GM08714 (cell line): Measurements from ENCODE around the gene USH1G.

Experiments
- H3K4me3 ChIP-seq: fragments of 200-500 bp; sonication (Bioruptor generic); 2 replicates; pipeline ENCODE4 v1.5.1; 2014; ENCODE audit warnings: mild to moderate bottlenecking, low read length, inconsistent platforms
- ZNF274 ChIP-seq: IDR thresholded peaks from 2 replicates; pipeline ENCODE4 v1.6.1; 2012; ENCODE audit warnings: mild to moderate bottlenecking, low read depth, low read length

USH1G gene

DNA sequence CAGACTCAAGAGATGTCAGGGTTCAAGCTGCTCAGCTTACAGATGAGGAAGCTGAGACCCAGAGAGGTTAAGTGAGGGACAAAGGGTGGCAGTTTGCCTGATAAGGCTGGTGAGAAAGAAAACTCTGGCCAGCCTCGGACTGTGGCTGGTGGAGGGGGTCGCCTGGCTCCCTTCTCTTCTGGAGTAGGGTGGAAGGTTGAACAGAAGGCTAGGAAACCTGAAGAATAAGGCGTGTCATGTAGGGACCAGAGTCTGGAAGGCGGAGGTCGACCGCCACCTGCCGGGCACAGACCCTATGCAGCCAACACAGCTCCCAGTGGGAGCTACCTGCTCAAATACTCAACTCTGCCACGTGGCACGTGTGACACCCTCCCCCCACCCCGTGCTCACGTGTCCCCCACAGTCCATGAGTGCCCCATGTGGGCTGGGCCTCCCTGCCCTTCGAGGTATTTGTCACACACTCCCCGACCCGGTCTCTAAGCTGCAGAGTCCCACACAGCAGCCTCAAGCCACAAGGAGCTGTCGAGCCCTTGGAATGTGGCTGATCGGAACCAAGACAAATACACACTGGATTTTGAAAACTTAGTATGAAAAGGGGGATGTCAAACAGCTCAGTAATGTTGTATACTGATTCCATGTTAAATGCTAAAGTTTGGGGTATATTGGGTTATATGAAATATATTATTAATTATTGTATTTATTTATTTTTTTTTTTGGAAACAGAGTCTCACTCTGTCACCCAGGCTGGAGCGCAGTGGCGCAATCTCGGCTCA, 37.7 kb upstream of the USH1G start:
- TF ChIP-seq ZNF274: no peak
- H3K4me3 ChIP-seq: no peak overlapping the region

DNA sequence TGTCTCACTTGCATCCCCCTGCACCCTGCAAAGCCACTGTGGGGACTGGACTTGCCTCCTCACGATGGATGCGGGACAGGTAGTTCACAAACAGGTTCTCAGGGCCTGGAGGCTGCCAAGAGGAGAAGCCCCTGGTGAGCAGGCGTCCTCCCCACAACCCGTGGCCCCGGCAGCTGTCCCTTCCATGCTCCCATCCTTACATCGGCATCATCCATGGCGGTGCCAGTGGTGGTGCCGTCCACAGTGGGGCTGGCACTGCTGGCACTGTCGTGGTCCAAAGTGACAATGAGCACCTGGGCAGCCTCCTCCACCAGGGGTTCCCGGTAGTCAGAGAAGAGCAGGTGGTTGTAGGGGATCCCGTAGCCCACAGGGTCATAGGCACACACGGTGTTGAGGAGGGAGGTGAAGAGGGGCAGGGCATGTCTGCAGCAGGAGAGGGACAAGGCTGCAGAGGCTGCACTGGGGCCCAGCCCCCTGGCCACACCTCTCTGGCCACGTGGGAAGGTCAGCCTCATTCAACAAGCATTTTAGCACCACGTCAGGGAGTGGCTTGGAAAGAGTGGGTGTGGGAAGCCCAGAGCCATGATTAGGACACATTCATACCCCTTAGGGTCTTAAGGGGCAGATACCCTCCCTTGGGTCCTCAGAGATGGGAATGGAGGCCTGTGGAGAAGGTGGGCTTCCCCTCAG, 36.9 kb upstream of the USH1G start:
- TF ChIP-seq ZNF274: no peak
- no peak overlapping the region for H3K4me3 ChIP-seq

DNA sequence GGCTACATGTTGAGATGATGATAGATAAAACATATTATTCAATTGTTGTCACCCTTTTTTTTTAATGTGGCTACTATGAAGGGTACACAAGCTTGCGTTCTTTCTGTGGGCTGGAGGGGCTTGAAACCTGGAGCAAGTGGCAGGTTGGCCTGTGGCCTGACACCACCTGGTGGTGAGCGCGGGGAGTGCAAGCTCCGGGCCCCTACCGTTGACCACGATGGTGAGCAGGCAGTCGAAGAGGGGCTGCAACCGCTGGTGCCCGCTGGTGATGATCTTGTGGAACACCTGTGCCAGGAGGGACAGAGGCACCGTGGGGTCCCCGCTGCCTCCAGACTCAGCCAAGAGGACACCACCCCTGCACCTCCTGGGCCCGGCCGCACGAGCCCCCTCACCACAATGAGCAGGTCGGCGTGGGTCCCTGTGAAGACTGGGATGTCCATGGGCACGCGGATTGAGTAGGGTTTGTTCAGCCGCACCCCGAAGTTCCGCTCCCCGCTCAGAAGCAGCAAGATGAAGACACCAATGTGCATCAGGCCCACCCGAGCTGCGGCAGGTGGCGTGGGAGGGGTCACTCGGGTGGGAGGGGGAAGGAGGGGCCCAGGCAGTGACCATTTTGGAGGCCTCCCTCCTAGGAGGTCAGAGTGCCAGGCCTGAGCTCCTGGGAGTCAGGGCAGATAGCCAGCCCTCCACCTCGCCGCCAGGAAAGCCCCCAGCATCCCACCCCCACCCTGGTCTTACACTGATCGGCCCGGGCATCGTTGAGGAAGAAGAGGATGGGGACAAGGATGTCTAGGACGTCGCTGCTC, 35.1 kb upstream of the USH1G start:
- no peak for TF ChIP-seq ZNF274
- H3K4me3 ChIP-seq: no peak overlapping the region

DNA sequence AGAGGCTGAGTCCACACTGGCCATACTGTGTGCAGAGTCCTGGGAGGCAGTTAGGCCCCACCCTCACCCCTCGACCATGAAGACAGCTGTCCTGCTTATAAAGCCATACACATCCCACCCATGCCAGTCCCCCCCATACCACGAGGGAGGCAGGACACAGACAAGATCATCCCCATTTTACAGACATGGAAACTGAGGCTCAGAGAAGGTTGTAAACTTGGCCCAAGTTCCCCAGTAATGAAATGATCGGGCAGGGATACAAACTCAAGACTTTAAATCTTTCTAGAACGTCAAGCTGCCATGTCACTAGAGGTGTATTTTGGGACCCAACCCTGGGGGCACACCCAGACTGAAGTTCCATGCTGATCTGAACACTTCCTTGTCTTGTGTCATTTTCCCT, 33.0 kb upstream of the USH1G start:
- TF ChIP-seq ZNF274: no peak
- H3K4me3 ChIP-seq: no peak overlapping the region

DNA sequence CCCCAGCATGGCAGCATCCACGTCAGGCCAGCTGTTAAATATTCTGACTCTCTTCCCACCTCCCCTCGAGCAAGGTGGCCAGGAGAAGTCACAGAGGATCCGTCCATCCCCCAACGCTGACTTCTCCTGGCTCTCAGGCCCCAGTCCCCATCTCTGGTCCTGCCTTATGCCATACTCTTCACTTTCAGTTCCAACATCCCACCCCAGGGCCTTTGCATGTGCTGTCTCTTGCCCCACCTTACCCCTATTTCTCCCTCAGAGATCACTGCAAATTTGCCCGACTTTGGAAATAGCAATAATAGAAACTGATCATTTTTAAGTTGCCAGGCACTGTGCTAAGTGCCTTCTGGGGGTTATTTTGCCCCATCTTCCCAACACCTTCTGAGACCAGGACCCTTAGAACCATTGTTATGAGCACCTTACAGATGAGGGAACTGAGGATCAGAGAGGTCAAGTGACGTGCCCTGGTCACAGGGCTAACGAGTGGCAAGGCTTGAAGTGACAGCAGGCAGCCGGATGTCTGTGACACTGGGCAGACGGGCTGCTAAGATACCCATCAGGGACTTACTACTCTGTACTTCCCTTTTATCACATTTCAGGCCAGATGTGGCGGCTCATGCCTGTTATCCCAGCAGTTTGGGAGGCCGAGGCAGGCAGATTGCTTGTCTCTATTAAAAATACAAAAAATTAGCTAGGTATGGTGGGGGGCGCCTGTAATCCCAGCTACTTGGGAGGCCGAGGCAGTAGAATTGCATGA, 31.8 kb upstream of the USH1G start:
- no peak overlapping the region for H3K4me3 ChIP-seq
- TF ChIP-seq ZNF274: no peak

DNA sequence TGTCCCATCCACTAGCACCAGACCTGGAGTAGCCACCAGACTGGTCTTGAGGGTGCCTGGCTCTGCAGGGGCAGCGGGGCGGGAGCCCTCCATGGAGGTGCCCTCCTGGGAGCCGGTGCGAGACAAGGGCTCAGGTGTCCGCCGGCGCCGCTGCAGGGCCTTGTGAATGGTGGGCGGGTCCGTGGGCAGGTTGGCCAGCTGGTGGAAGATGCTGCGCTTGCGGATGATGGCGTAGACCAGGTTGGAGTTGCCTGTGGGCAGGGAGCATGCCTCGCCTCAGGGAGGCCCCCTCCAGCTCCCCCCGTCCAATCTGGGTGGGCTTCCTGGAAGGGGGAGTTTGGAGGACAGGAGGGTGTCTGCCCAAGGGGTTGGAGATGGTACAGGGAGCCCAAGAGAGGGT, 31.1 kb upstream of the USH1G start:
- TF ChIP-seq ZNF274: no peak
- H3K4me3 ChIP-seq: no peak overlapping the region

DNA sequence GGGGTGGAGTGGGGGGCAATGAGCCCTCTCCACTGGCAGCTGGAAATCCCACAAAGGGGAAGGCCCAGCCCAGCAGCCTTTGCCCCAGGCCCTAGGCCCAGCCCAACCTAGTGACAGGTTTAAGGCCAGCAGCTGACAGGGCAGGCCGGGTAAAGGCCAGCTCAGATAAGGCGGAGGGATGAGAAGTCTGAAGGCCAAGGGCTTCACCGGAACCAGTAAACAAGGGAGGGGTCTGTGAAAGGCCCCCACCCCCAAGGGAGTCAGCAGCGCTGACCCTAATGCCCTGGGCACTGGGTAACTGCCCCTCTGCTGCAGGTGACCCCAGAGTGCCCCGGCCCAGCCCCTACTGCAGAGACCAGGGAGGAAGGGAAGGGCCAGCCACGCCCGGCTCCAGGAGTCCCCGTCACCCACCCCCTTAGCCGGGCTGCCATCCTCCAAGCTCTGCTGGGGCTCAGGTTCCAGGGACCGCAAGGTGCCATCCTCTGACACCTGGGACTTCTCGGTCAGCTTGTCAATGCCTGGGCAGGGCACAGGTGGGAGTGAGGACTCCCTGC, 30.2 kb upstream of the USH1G start:
- no peak overlapping the region for H3K4me3 ChIP-seq
- no peak for TF ChIP-seq ZNF274

DNA sequence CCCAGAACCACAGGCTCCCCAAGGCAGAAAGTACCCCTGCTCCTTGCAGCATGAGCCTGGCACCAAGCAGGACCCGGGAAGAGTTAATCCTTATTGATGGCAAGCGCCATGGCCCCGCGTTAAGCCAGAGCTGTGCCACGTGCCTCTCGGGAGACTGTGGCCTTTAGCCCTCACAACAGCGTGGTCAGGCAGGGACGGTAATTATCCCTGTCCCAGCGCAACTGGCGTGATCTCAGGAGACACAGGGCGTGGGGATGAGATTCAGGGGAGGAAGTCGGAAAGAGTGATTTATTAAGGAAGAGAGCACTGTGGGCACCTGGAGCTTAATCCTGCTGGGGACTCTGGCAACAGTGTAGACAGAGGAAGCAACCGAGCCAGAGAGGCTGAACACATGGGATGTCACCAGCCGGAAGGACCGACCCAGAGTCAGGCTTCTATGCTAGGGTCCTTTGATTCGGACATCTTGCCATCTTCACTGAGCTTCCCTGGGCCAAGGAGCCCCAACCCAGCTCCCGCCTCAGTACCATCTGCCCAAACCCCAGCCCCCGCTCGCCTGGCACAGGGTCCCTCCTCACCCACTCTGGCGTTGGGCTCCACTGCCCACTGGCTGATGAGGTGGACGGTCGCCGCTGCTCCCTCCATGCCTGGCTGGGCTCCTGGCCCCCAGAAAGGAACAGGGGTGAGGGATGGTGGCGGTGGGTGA, 29.5 kb upstream of the USH1G start:
- TF ChIP-seq ZNF274: no peak

DNA sequence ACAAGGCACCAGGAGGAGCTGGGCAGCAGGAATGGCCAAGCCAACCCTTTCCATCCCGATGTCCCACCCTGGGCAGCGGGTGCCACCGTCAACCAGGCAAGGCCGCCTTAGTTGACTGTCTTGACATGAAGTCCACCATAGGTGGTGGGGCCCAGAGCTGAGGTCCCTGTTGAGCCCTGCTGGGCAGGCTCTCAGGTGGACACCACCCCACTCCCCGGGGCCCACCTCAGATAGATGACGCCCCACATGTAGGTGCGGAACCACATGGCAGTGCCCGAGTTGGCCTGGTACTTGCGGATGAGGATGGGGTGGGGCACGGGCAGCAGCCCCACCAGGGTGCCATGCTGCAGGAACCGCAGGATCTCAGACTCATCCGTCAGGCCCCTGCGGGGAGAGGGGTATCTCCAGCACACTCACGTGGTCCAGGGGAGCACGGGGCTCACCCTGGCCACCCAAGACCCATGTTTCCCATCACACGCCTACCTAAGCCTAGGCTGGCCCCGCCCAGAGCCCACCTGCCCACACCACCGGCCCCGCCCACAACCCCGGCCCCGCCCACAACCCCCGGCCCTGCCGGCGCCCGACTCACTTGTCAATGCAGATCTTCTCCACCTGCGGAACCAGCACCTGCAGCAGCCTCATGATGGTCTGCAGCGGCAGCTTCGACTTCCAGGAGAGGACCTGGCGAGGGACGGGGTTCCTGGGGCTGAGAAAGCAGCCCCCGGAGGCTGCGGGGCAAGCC, 28.8 kb upstream of the USH1G start:
- no peak overlapping the region for H3K4me3 ChIP-seq
- TF ChIP-seq ZNF274: no peak

More for the DNA sequence above, 29.5 kb upstream of the USH1G start:
- no peak overlapping the region for H3K4me3 ChIP-seq

DNA sequence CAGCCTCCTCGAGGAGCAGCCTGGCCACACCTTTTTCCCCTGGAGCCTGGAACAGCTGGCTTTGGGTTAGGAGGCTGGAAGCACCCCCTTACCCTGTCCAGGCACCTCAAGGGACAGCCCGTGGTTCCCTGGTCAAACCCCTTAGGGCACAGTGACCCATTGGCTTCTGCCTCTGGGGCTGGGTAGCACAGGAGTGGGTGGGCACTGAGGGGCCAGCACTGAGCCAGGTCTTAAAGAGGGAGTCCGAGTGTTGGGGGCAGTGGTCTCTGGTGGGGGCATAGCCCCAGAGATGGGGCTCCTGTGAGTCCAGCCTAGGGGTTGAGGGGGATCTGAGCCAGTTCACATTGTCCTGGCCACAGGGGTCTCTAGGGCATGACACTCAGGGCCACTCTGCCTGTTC, 28.0 kb upstream of the USH1G start:
- TF ChIP-seq ZNF274: no peak
- H3K4me3 ChIP-seq: no peak overlapping the region

DNA sequence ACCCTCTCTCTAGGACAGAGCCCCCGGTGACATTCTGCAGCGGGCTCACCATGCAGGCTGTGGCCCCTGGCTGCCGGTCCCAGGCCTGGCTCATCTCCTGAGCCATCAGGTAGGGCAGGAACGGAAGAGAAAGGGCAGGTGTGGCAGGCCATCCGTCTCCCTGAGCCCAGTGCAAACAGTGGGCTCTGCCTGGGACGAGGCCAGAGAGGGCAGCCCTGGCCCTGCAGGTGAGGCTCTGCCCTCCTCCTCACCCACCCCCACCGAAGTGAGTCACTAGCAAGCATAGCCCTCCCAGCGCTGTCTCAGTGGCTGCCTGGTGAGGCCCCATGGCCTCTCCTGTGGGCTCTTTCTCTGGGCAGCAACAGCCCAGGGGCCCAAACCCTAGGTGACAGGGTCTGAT, 27.2 kb upstream of the USH1G start:
- no peak for TF ChIP-seq ZNF274
- no peak overlapping the region for H3K4me3 ChIP-seq

DNA sequence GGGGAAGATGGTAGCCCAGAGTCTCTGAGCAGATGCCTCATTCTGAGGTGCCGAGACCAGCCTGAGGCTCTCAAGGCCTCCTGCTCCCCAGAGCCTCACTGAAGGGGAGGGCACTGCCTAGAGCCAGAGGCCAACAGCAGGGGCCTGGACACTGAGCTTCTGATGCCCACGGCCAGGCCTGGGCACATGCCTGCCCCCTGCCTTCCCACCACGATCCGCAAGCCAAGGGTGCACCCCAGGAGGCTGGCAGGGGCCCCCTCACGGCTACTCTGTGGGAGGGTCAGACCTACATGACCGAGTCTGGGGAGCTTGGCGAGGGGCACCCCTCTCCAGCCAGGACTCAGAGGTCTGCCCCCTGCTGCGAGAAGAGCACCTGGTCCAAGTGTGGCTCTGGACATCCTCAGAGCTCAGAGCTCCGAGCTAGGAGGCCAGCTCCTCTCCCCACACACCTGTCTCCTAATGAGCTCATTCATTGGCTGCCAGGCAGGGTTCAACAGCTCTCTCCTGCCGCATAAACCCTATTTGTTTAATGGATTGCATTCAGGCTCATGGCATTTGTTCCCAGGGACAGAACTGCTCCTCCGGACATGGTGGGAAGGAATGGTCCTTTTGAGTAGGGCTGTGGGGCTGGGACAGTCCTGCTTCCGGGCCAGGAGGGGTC, 26.5 kb upstream of the USH1G start:
- no peak overlapping the region for H3K4me3 ChIP-seq
- no peak for TF ChIP-seq ZNF274
